Liver (tissue), 3 donors: ENCODE data around the gene PRKN.

Experiments used
- GABPA ChIP-seq, 2 donors: IDR thresholded peaks in 1 of 2; conservative IDR thresholded peaks in 1 of 2; 2 replicates each; pipeline ENCODE4 v1.6.1; 2016; ENCODE audit warnings: antibody characterized with exemption in 2 of 2, mild to moderate bottlenecking in 1 of 2, moderate library complexity in 1 of 2
- YY1 ChIP-seq: IDR thresholded peaks from 2 replicates; pipeline ENCODE4 v1.6.1; 2016; ENCODE audit warnings: antibody characterized with exemption, mild to moderate bottlenecking
- TF ChIP-seq, protein P1 (sequence below): IDR thresholded peaks from 2 replicates; pipeline ENCODE4 v1.6.1; 2016; ENCODE audit warnings: antibody characterized with exemption
- TF ChIP-seq, protein P2 (sequence below): fragments of 150-350 bp; IDR thresholded peaks from 2 replicates; pipeline ENCODE4 v1.5.1; 2017; ENCODE audit warnings: improper control_type of control experiment, low read depth, low read length; ENCODE audit not compliant: missing input control
- donor health status: healthy.
- donor health status: healthy.

DNA sequence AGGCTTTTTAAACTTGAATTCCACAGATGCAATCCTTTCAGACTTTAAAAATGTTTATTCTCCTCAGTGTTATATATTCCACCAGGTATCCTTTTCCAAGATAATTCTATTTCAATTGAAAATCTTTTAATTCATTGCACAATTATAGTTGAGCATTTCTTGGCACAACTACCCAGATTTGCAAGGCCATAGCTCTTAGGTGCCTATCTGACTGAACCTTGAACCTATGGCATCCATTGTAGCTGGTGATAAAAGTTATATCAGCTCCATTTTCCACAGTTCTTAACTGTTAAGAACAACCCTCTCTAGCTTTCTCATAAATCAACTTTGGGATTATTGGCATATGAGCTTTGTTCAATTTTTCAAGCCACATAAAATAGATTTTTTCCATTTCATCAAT, 42.6 kb upstream of the PRKN start:
- TF ChIP-seq, protein P1, sequence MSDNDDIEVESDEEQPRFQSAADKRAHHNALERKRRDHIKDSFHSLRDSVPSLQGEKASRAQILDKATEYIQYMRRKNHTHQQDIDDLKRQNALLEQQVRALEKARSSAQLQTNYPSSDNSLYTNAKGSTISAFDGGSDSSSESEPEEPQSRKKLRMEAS = no peak
- TF ChIP-seq, protein P2, sequence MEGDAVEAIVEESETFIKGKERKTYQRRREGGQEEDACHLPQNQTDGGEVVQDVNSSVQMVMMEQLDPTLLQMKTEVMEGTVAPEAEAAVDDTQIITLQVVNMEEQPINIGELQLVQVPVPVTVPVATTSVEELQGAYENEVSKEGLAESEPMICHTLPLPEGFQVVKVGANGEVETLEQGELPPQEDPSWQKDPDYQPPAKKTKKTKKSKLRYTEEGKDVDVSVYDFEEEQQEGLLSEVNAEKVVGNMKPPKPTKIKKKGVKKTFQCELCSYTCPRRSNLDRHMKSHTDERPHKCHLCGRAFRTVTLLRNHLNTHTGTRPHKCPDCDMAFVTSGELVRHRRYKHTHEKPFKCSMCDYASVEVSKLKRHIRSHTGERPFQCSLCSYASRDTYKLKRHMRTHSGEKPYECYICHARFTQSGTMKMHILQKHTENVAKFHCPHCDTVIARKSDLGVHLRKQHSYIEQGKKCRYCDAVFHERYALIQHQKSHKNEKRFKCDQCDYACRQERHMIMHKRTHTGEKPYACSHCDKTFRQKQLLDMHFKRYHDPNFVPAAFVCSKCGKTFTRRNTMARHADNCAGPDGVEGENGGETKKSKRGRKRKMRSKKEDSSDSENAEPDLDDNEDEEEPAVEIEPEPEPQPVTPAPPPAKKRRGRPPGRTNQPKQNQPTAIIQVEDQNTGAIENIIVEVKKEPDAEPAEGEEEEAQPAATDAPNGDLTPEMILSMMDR = no peak
- TF ChIP-seq YY1 (peak; percentile 59), GABPA (IDR thresholded peaks at IDR 0.05 in 1 of 2, conservative IDR thresholded peaks at IDR 0.05 in 1 of 2) (no peak)
